K562 (cell line): Measurements from ENCODE around the gene FGF21. TPM values are rescaled to one million over a fixed set of nuclear protein-coding genes. Genes with fewer than 3 reads are reported as not detected.

Experiments used
- ATF3 ChIP-seq, 2 experiments: fragments of 450-650 bp in 1 of 2; sonication (generic) in 1 of 2; formaldehyde crosslinking in 1 of 2; IDR thresholded peaks in 1 of 2; conservative IDR thresholded peaks in 1 of 2; 2 replicates each; pipeline versions ENCODE4 v1.6.1 to v1.8.1; 2016 to 2023; ENCODE audit warnings: mild to moderate bottlenecking in 2 of 2, moderate library complexity in 2 of 2, inconsistent platforms in 1 of 2, missing genetic modification reagents in 1 of 2
- BRF2 ChIP-seq: IDR thresholded peaks from 3 replicates; pipeline ENCODE4 v1.6.1; 2011; ENCODE audit warnings: borderline replicate concordance, mild to moderate bottlenecking; ENCODE audit not compliant: insufficient read length, insufficient read depth
- CTCF ChIP-seq, 3 experiments: IDR thresholded peaks in 2 of 3; conservative IDR thresholded peaks in 1 of 3; 2 replicates each; pipeline ENCODE4 v1.5.1; 2011 to 2012; ENCODE audit warnings: low read length in 3 of 3, mild to moderate bottlenecking in 3 of 3, control low read depth in 2 of 3, improper control_type of control experiment in 1 of 3, inconsistent platforms in 1 of 3, low read depth in 1 of 3, mixed read lengths in 1 of 3, moderate library complexity in 1 of 3; ENCODE audit not compliant: insufficient read depth in 2 of 3
- FIP1L1 ChIP-seq: fragments of 200-400 bp; formaldehyde crosslinking; IDR thresholded peaks from 2 replicates; pipeline ENCODE4 v1.6.1; 2018; ENCODE audit warnings: mild to moderate bottlenecking, low read depth, low read length; ENCODE audit not compliant: poor library complexity, severe bottlenecking
- HDAC1 ChIP-seq, 2 experiments: fragments of 450-650 bp; IDR thresholded peaks; 2 replicates each; pipeline ENCODE4 v1.6.1; 2016 to 2017; ENCODE audit warnings: inconsistent platforms in 1 of 2, mild to moderate bottlenecking in 1 of 2, moderate library complexity in 1 of 2
- HDAC8 ChIP-seq: fragments of 450-650 bp; IDR thresholded peaks from 2 replicates; pipeline ENCODE4 v1.6.1; 2016; ENCODE audit warnings: mild to moderate bottlenecking, missing genetic modification characterization, moderate library complexity, missing compliant biosample characterization
- MED1 ChIP-seq: sonication (generic); formaldehyde crosslinking; IDR thresholded peaks from 2 replicates; pipeline ENCODE4 v1.8.1; 2023; ENCODE audit warnings: missing genetic modification reagents, borderline replicate concordance
- MTF1 ChIP-seq: fragments of 250-450 bp; sonication (Bioruptor Pico); IDR thresholded peaks from 2 replicates; pipeline ENCODE4 v1.9.0; 2021; ENCODE audit warnings: moderate library complexity, mild to moderate bottlenecking, inconsistent platforms, borderline replicate concordance
- POLR3A ChIP-seq: IDR thresholded peaks from 2 replicates; pipeline ENCODE4 v1.6.1; 2011; ENCODE audit warnings: borderline replicate concordance, mild to moderate bottlenecking, moderate library complexity; ENCODE audit not compliant: insufficient read length, insufficient read depth; ENCODE audit errors: extremely low read depth
- RAD51 ChIP-seq: fragments of 450-650 bp; IDR thresholded peaks from 2 replicates; pipeline ENCODE4 v1.7.1; 2016; ENCODE audit warnings: low read depth, mild to moderate bottlenecking, borderline replicate concordance
- SLC30A9 ChIP-seq: fragments of 250-450 bp; sonication (Bioruptor Pico); IDR thresholded peaks from 2 replicates; pipeline ENCODE4 v1.8.0; 2022; ENCODE audit warnings: mild to moderate bottlenecking, moderate library complexity
- YY1 ChIP-seq, 3 experiments: IDR thresholded peaks; 2 replicates each; pipeline ENCODE4 v1.6.1; 2011; ENCODE audit warnings: low read length in 2 of 3, mild to moderate bottlenecking in 2 of 3, moderate library complexity in 2 of 3, borderline replicate concordance in 1 of 3, control low read depth in 1 of 3, low read depth in 1 of 3; ENCODE audit not compliant: insufficient read depth in 3 of 3, insufficient replicate concordance in 2 of 3, control insufficient read depth in 1 of 3, insufficient read length in 1 of 3; ENCODE audit errors: extremely low read depth in 1 of 3
- ZBTB9 ChIP-seq: fragments of 450-650 bp; formaldehyde crosslinking; IDR thresholded peaks from 2 replicates; pipeline ENCODE4 v1.4.0; 2020; ENCODE audit warnings: mild to moderate bottlenecking, moderate library complexity
- ZNF274 ChIP-seq: IDR thresholded peaks from 2 replicates; pipeline ENCODE4 v1.6.1; 2011; ENCODE audit warnings: low read depth, mild to moderate bottlenecking, low read length, moderate library complexity, borderline replicate concordance
- ZNF766 ChIP-seq: fragments of 200-800 bp; sonication (Bioruptor generic); conservative IDR thresholded peaks from 2 replicates; pipeline ENCODE4 v1.6.1; 2016; ENCODE audit warnings: missing genetic modification characterization, missing compliant biosample characterization
- polyA plus RNA-seq, 8 experiments: library from polyadenylated mRNA; depleted of rRNA in 4 of 8; stranded (reverse) in 5 of 8; unstranded in 3 of 8; fragments of >200 nt; fragmentation: Nextera tagmentation in 2 of 8; fragmentation: Illumina TruSeq in 1 of 8; extraction: Ambion mirVana in 2 of 8; extraction: Trizol in 1 of 8; gene quantifications; 2 replicates each; pipeline versions ENCODE4 v1.2.1 to v1.2.3, GENCODE V29; 2011 to 2014; ENCODE audit warnings: inconsistent platforms in 1 of 8, missing spikeins in 1 of 8
- total RNA-seq, 7 experiments: library from RNA; depleted of rRNA in 6 of 7; stranded (reverse); fragments of >200 nt in 6 of 7; fragmentation: Illumina TruSeq in 2 of 7; extraction: Trizol in 2 of 7; gene quantifications; 2 replicates each; pipeline versions ENCODE4 v1.2.1 to v1.2.3, GENCODE V29; 2011 to 2021; ENCODE audit warnings: low replicate concordance in 1 of 7
- TF ChIP-seq, protein P1 (sequence below): fragments of 250-450 bp; sonication (Bioruptor Pico); IDR thresholded peaks from 2 replicates; pipeline ENCODE4 v1.4.0; 2020; ENCODE audit warnings: mild to moderate bottlenecking

Gene FGF21
- total and polyA plus RNA-seq, 9 of the 15 experiments (the other 6 are each of a cell fraction or from before 2014, with no cell fraction given) = 0.04 to 0.77 (median 0.09) TPM; not detected in 6

GRCh38 chr19:48738557-48739403 lies 16.5 kb upstream of the FGF21 start (continued):
- TF ChIP-seq, protein P1, sequence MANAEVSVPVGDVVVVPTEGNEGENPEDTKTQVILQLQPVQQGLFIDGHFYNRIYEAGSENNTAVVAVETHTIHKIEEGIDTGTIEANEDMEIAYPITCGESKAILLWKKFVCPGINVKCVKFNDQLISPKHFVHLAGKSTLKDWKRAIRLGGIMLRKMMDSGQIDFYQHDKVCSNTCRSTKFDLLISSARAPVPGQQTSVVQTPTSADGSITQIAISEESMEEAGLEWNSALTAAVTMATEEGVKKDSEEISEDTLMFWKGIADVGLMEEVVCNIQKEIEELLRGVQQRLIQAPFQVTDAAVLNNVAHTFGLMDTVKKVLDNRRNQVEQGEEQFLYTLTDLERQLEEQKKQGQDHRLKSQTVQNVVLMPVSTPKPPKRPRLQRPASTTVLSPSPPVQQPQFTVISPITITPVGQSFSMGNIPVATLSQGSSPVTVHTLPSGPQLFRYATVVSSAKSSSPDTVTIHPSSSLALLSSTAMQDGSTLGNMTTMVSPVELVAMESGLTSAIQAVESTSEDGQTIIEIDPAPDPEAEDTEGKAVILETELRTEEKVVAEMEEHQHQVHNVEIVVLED (CRISPR knock-in tag) = peak; percentile 72
- peak in 1 of 3 experiments; percentile 71 for TF ChIP-seq YY1 (IDR thresholded peaks at IDR 0.05; ENCODE audit: borderline replicate concordance in 1 of 3, control insufficient read depth in 1 of 3, extremely low read depth in 1 of 3, insufficient read depth in 3 of 3, insufficient read length in 1 of 3, insufficient replicate concordance in 2 of 3, low read depth in 1 of 3, low read length in 2 of 3)
- TF ChIP-seq CTCF (IDR thresholded peaks at IDR 0.05 in 2 of 3, conservative IDR thresholded peaks at IDR 0.05 in 1 of 3; ENCODE audit: insufficient read depth in 2 of 3, low read depth in 1 of 3, low read length in 3 of 3) = peak in 2 of 3 experiments; percentile 88 to 98; a peak in 5 of 6 replicates
- 0 out of 4 replicates have a peak, but pooled peaks of 1 of the 2 experiments have one; percentile 31 for TF ChIP-seq HDAC1 (IDR thresholded peaks at IDR 0.05)
- TF ChIP-seq ZNF274 = no peak
- TF ChIP-seq ZNF766 (CRISPR knock-in tag) = 0 out of 2 replicates have a peak, but pooled peaks have one; percentile 74
- TF ChIP-seq ZBTB9 (CRISPR knock-in tag) = peak; percentile 89
- TF ChIP-seq BRF2 = no peak
- no peak for TF ChIP-seq ATF3 (IDR thresholded peaks at IDR 0.05)
- TF ChIP-seq ATF3 (CRISPR knock-in tag; conservative IDR thresholded peaks at IDR 0.05) = no peak
- no peak for TF ChIP-seq RAD51
- TF ChIP-seq HDAC8 (tag) = 0 out of 2 replicates have a peak, but pooled peaks have one; percentile 57
- 0 out of 2 replicates have a peak, but pooled peaks have one; percentile 41 for TF ChIP-seq MED1 (CRISPR knock-in tag)
- 0 out of 2 replicates have a peak, but pooled peaks have one; percentile 13 for TF ChIP-seq SLC30A9
- TF ChIP-seq POLR3A = no peak
- no peak for TF ChIP-seq MTF1
- TF ChIP-seq FIP1L1 = peak; percentile 59
